CD4-positive, alpha-beta T cell treated with Interleukin-21 for 1 hour (primary cell): ENCODE measurements around the gene C16orf96.
"Not testable (repeated sequence)": the region's sequence is repeated elsewhere in the genome, so short reads cannot be mapped to it uniquely, and the experiment has no call there.

Experiments used
- DNase-seq: peaks from one replicate; pipeline ENCODE4 v3.0.0-alpha.2; 2020

C16orf96 gene

DNA sequence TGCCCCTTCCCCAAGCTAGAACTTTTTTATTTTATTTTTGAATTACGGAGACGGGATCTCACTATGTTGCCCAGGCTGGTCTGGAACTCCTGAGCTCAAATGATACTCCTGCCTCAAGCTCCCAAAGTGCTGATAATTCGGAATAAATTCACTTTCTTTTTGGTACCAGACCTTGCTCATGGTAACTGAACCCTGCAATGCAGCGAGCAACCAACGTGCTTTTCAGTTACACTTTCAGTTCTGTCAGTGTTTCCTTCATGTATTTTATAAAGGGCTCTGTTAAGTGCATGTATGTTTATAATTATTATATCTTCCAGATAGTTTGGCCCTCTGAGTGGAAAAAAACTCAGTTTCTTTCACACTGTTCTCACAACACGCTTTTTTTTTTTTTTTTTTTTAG is 13.9 kb downstream of the C16orf96 start:
- no peak for DNase-seq

DNA sequence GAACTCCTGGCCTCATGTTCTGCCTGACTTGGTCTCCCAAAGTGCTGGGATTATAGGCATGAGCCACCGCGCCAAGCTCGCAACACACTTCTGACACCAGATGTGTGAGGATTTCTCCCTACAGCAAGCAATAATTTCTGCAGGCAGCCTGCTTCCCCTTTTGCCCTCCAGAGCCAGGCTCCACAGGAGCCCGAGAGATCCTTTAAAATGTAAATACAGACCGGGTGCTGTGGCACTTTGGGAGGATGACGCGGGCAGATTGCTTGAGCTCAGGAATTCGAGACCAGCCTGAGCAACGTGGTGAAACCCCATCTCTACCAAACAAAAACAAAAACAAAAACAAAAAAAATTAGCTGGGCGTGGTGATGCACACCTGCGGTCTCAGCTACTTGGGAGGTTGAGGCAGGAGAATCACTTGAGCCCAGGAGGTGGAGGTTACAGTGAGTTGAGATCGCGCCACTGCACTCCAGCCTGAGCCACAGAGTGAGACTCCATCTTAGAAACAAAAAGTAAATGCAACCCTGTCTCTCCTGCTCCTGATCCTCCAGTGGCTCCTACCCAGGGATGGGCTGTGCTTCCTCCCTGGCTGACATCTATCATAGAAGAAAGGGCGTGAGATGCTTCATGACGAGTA is 14.7 kb downstream of the C16orf96 start:
- no peak for DNase-seq

DNA sequence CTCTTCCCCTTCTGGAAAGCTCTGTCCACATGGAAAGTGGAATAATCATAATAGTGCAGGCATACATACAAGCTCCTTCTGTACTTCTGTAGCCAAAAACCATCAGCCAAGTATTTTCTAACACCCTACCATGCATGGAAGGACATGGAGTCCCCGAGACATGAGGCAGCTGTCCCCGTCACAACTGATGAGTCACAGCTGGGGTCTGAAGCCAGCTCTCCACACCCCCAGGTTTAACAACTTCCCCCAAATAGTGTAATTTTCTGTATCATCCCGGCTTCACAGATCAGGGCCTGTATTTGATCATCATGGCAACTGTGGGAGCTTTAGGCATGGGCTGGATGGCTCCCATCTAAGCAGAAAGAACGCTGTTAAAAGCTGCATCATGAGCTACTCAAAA is 16.6 kb downstream of the C16orf96 start:
- no peak for DNase-seq

DNA sequence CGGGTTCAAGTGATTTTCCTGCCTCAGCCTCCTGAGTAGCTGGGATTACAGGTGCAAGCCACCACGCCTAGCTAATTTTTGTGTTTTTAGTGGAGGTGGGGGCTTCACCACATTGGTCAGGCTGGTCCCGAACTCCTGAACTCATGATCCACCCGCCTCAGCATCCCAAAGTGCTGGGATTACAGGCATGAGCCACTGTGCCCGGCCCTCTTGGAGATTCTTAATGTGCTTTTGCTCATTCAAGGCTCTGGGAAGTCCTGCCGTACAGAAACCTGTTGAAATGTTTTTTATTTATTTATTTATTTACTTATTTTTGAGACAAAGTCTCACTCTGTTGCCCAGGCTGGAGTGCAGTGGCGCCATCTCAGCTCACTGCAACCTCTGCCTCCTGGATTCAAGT is 17.8 kb downstream of the C16orf96 start:
- DNase-seq = not testable (repeated sequence)

DNA sequence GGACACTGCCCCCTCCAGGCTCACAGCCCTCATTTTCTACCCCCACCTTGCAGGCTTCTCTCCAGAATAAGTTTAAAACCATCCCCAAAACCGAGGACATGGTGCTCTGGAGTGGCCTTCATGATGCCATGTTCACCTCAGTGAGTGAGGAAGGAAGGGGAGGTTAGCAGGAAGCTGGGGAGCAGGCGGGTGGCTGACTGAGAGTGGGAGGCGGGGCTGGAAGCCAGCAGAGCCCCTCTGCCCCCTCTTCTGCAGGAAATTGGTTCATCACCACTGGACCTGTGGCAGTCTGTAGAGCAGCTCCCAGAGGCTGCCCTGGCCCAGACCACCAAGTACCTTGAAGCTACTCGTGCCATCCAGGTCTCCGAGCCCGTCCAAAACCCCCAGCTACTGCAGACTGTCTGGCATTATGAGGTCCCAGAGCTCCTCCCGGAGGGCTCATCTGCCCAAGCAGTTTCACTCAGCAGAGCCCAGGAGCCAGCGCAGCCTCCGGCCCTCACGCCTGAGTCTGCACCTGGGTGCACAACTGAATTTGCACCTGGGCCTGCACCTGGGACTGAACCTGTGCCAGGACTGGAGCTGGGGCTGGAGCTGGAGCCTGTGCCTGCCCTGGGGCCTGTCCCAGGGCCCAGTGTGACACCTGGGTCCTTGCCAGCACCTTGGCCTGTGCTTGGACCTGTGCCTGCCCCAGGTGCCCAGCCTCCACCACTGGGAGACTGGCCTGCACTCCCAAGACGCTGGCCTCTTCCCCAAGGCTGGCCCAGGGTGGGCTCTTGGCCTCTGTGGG is 19.0 kb downstream of the C16orf96 start:
- DNase-seq = no peak

DNA sequence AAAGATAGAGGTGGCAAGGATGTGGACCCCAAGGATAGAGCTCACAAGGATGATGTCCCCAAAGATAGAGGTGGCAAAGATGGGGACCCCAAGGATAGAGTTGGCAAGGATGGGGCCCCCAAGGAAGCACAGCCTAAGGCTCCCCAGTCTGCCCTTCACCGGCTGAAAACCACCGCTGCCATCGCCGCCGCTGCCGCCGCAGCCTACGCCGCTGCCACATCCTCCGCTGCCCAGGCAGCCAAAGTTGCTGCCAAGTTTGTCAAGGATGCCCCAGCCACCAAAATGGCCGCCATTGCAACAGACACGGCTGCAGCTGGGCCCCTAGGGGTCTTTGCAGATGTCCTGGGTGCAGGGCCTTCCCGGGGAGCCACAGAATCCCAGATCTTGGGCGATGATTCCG is 19.9 kb downstream of the C16orf96 start:
- no peak for DNase-seq

DNA sequence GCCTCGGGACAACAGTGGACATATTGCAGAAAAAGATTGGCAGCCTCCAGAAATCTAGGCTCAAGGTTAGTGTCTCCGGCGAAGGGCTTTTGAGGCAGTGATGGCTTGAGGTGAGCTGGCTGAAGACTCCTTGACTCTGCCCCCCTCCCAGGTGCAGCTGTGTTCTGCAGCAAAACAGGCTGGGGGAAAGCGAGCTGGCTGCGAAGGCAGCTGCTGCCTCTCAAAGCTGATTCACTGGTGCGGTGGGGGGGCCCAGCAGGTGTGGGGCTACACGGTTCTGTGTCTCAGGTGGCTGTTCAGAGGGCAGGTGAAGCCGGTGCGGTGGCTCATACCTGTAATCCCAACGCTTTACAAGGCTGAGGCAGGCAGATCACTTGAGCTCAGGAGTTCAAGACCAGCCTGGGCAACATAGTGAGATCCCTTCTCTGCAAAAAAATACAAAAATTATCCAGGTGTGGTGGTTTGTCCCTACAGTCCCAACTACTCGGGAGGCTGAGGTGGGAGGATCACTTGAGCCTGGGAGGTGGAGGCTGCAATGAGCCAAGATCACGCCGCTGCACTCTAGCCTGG is 22.9 kb downstream of the C16orf96 start:
- DNase-seq = no peak

DNA sequence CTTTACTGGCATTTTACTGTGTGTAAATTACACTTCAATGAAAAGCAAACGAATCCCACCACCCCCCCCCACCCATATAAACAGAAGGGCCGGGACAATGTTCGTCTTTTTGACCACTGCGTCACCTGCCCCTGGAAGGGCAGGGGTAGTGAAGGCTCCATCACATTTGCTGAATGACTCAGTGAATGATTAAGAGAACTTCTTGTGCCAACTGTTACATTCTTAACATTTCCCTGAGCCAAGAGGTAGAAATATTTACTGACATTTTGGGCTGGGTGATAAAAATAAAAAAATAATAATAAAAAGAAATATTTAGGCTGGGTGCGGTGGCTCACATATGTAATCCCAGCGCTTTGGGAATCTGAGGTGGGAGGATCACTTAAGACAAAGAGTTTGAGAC is 24.1 kb downstream of the C16orf96 start:
- no peak for DNase-seq

DNA sequence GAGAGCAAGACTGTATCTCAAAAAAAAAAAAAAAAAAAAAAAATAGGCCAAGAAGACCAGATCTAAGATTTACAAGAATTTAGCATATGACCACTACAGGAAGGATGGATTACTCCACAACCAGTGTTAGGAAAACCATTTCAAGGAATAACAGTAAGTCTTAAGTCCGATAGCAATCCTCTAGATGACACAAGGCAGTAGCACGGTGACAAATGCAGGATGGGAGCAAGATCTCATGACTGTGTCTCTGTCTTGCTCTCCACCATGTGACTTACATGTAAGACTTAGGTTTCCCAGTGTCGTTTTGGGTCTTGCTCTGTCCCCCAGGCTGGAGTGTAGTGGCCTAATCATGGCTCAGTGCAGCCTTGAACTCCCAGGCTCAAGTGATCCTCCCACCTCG is 27.8 kb downstream of the C16orf96 start:
- DNase-seq = no peak

DNA sequence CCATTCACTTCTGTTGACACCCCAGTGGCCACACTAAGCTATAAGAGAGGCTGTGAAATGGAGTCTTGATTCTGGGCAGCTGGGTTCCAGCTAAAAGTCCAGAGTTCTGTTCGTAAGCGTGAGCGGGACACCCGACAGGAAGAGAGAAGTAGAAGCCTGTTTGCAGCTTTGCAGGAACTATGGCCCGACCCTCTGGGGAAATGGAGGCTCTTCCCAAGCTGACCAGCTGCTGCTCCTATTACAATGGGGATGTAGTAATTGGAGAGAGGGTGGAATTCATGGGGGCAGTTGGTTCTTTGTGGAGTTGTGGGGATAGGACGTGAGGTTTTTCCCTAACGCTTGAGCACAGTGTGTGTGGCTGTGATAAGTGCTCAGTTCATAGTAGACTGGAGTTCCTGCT is 30.2 kb downstream of the C16orf96 start:
- no peak for DNase-seq

DNA sequence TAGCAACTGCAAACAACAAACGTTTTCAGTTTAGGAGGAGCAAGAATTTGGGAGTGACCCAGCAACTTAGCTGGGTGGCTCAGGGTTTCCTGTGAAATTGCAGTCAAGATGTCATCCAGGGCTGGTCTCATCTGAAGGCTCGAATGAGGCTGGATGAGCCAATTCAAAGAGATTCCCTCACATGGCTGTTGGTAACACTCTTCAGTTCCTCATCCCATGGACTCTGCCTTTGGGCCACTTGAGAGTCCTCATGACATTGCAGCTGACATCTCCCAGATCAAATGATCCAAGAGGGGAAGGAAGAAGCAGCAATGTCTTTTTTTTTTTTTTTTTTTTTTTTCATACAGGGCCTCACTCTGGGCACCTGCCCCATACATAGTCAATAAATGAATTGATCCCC is 32.2 kb downstream of the C16orf96 start:
- no peak for DNase-seq

DNA sequence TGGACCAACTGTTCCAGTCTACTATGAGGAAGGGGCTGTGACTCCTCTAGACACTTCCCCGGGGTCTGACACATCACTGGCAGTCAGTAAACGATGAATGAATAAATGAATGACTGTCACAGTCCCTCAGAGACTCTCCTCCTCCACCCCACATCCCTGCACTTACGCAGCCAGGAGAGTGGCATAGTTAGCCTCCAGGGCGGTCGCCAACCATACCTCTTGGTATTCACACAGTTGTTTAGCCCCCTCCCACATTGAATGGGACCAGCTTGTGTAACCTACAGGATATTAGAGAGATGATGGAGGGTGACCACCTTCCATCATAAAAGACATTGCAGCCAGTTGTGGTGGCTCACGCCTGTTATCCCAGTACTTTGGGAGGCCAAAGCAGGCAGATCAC is 32.8 kb downstream of the C16orf96 start:
- DNase-seq = no peak

DNA sequence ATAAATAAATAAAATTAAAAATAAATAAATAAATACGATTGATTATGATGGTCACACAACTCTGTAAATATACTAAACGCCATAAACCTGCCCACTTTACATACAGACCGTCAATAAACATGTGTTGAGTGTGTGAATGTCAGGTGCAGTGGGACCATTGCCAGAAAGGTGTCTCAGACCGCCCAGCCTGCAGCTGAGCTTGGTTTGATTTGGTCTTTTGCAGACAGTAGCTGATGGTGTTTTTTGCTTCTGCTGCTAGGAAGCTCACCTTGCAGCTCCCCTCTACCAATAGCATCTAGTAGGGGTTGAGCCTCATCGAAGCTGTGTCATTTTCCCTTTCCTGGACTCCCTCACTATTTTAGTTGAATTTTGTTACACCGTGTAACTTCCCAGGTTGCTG is 35.1 kb downstream of the C16orf96 start:
- DNase-seq = no peak

DNA sequence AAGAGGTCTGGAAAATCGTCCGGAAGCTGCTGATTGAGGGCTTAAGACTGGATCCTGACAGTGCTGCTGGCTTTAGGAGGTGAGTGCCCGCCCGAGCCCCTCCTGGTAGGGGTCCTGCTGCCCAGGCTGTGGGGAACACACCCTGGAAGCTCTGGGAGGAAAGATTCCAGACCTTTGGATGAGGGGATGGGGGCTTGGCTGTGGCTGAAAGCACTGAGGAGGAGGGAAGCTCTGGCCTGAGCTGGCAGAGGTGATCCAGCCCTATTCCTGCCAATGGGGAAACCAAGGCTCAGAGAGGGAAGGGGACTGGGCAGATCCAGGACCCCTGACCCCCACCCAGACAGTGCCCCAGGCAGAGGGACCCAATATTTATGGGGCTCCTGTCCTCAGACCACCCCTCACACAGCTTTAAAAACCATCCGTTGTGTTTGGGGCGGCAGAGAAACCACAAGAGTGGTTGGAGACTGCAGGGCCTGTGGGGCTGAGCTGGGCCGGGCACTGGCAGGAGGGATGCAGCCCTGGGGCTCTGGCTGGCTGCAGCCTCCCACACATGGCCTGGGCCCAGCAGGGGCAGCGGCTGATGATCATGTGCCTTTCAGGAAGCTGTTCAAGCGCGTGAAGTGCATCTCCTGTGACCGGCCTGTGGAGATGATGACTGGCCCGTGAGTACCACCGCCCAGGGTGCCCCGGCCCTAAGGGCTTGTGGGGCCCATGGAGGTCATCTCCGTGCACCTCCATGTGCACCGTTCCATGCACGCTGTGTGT is 35.7 kb downstream of the C16orf96 start:
- no peak for DNase-seq

DNA sequence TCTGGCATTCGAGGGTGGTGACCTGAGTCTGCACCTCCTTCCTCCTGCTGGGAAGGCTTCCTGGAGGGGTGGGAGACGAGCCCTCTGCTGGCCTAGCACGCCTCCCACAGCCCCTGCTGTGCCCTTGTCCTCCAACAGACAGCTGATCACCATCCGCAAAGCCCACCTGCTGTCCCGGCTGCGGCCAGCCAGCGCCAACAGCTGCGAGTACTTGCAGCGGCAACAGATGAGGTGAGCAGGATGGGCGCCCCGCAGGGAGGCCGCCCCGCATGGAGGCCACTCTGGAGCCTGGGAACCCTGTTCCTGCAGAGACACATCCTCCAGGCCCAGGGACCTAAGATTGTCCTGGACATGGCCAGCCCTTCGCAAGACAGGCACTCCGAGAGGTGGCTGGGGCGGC is 36.9 kb downstream of the C16orf96 start:
- no peak for DNase-seq

DNA sequence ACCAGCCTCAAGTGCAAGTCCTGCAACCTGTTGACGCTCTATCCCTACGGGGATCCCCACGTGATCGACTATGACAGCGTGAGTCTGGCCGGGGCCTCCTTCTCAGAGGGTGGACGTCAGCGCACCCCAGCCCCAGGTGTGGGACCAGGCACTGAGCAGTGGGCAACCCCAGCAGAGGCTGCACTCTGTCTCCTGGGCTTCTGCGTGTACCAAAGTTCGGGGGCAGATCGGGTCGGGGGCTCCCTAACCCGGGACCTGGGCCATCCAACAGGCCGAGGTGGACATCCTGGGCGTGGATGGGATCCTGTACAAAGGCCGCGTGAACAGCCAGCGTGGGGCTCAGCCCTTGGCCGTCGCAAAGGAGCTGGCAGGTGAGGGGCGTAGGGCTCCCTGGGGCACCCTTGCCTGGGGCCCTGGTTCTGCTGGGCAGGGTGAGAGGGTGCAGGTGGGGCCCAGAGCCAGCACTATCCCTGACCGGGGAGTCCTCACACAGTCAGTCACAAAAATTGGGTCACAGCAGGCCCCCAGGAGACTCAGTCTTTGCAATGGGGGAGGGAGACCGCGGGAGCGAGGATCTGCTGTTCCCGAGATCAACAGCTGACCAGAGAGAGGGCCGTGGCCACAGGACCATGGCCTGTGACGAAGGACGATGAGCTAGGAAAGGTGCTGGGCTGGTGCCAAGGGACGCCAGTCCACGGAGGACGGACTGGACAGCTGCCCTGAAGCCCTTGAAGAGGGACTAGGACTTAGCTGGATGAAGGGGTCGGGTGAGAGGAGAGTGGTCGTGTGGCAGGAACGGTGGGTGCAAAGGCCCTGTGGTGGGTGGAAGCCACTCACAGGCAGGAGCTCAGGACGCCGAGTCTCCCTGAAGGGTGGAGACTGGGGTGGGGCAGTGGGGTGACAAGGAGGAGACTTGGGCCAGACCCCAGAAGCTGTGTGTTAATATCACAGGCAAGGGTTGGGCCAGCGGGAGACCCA is 38.6 kb downstream of the C16orf96 start:
- DNase-seq = no peak

DNA sequence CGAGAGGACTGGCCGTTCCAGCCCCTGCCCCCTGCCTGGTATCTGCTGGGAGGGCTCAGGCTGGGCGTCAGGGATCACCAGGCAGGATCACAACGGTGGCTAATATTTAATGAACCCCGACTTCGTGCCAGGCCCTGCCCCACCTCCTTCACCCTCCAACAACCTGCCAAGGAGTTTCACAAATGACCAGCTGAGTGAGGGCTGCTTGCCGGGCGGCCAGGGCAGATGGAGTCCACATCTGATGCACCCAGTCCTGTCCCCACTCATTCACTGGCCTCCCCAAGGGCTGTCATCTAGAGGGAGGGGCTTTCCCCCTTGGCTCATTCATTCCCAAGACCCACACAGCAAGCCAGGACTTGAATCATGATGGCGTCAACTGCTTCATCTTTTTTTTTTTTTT is 41.0 kb downstream of the C16orf96 start:
- no peak for DNase-seq

DNA sequence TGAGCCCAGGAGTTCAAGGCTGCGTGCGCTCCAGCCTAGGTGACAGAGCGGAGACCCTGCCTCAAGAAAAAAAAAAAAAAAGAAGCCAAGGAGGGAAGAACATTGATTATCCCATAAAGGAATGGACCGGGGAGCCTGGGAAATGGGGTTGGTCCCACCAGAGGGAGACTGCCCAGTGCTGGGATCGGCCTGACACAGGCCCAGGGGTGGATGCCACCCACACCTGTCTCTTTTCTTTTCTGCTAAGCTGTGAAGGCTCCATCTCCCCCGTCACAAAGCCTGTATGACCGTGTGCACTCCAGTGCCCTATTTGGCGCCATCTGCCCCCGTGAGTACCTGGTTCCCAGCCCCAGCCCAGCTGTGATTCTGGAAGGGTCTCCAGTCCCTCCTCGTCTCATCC is 42.9 kb downstream of the C16orf96 start:
- no peak for DNase-seq

DNA sequence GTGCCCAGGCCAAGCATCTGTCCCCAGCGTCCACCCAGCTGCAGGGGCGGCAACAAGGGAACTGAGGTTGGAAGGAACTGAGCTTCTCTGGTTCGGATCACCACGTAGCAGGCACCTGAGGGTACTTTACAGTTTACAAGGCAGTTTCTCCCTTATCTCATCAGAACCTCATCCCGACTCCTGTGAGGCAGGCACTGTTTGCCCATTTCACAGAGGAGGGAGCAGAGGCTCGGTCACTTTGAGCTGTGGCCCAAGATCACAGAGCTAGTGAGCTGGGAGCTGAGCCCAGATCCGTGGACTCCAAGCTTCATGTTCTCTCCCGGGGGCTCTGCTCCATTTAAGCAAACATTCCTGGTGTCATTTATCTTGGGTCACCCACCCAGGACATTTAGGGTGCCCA is 43.4 kb downstream of the C16orf96 start:
- DNase-seq = no peak

DNA sequence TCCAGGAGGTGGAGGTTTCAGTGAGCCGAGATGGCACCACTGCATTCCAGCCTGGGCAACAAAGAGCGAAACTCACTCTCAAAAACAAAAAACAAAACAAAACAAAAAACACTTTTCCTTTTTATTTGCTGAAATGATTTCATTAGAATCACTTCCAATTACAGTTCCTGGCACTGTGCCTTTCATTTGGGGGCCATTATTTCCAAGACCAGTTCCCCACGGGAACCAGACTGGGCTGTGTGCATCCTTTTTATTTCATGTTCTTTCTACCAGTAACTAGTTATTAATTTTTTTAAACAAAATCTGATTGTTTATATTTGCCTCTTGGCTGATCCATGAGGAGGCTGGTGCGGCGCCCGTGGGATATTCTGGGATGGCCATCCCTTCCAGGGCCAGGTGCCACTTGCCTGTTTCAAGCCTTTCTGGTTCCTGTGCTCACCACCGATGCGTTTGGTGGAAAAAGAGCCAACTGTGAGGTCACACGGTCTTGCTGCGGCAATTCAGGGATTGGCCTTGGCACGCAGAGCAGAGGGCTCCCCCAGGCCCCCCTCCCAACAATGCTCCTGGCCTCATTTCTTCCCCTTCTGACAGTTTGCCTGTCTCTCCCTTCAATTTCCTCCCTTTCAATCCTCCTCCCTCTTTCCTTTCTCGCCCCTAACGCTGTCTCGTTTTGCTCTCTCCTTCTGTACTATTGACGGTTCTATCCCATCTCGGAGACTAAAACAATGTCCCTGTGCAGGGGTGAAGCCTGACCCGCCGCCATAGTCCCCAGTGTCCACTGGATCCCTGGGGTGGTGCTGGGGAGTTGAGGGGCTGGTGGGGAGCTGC is 45.1 kb downstream of the C16orf96 start:
- no peak for DNase-seq

DNA sequence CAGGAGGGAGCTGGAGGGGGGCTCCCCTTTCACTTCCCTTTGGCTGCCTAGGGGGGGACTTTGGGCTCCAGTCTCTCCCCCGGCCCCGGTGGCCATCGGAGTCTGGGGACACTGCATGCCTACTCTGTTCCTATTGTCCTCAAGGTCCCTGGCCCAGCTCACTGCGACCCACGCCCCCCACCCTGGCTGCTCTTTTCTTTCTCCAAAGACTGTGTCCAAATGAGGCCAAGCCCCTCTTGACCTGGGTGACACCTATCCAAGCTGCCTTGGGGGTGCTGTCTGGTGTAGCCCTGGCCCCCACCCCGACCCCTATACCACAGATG is 45.7 kb downstream of the C16orf96 start:
- DNase-seq = no peak

DNA sequence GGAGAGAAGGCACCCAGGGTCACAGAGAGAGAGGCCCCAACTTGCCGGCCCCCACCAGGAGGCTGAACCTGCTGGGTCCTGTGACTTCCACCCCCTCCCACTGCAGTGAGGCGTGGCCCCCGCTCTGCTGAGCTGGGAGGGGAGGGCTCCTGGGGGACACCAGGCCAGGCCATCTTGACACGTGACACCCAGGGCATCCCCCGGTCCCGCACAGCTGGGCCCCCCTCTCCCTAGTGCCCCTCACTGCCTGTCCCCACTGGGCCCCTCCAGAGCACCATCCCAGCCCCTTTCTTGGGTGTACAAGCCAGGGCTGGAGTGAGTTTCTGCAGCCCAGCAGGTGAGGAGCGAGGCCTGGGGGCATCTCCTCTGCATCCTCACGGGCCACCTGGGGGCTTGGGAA is 46.2 kb downstream of the C16orf96 start:
- DNase-seq = no peak
